WTC11 (cell line): ENCODE data around the gene CD44. TPM values are rescaled to one million over a fixed set of nuclear protein-coding genes. Genes with fewer than 3 reads are reported as not detected.
"Not testable (repeated sequence)": the region's sequence is repeated elsewhere in the genome, so short reads cannot be mapped to it uniquely, and the experiment has no call there.

ENCODE experiments used
- ATAC-seq: fragments of 200-7000 bp; cut with Tn5 transposase; 2 replicates; pipeline ENCODE4 v1.10.0; 2021; ENCODE audit warnings: mild to moderate bottlenecking, moderate library complexity
- CTCF ChIA-PET: fragments of 300-600 bp; sonication (Branson Sonifier 250); formaldehyde crosslinking; loops from one replicate; lab custom pipeline; 2021; ENCODE audit warnings: antibody characterized with exemption; lab: Charles Lee
- POLR2A ChIA-PET: fragments of 350-600 bp; sonication (Branson Sonifier 250); formaldehyde crosslinking; loops from one replicate; lab custom pipeline; 2021; ENCODE audit warnings: antibody characterized with exemption; lab: Charles Lee
- DNase-seq: peaks from one replicate; pipeline ENCODE4 v3.0.0; 2021; ENCODE audit warnings: low spot score
- H3K27ac Mint-ChIP-seq: 2 replicates; pipeline ENCODE4 v1.8.0; 2021; ENCODE audit warnings: mixed read lengths
- H3K27me3 Mint-ChIP-seq: 2 replicates; pipeline ENCODE4 v1.8.0; 2021; ENCODE audit warnings: low read depth, mild to moderate bottlenecking, moderate library complexity, mixed read lengths
- H3K36me3 Mint-ChIP-seq: 2 replicates; pipeline ENCODE4 v1.8.0; 2021; ENCODE audit warnings: mixed read lengths
- H3K4me1 Mint-ChIP-seq: 2 replicates; pipeline ENCODE4 v1.8.0; 2022; ENCODE audit warnings: mixed read lengths
- H3K4me3 Mint-ChIP-seq: 2 replicates; pipeline ENCODE4 v1.8.0; 2021; ENCODE audit warnings: mild to moderate bottlenecking, moderate library complexity, mixed read lengths
- H3K9me3 Mint-ChIP-seq: 2 replicates; pipeline ENCODE4 v1.8.0; 2021; ENCODE audit warnings: mixed read lengths
- ATF6 ChIP-seq: sonication (generic); formaldehyde crosslinking; IDR thresholded peaks from 2 replicates; pipeline ENCODE4 v1.8.1; 2023; ENCODE audit warnings: mild to moderate bottlenecking, missing genetic modification reagents
- CDX4 ChIP-seq: fragments of 250-450 bp; sonication (Bioruptor Pico); IDR thresholded peaks from 2 replicates; pipeline ENCODE4 v1.9.0; 2021; ENCODE audit warnings: moderate library complexity, mild to moderate bottlenecking, inconsistent platforms, borderline replicate concordance
- EMX1 ChIP-seq: fragments of 250-450 bp; sonication (Bioruptor Pico); IDR thresholded peaks from 2 replicates; pipeline ENCODE4 v1.8.0; 2021; ENCODE audit warnings: mild to moderate bottlenecking
- GRHL2 ChIP-seq: fragments of 250-450 bp; sonication (Bioruptor Pico); IDR thresholded peaks from 2 replicates; pipeline ENCODE4 v1.8.0; 2022; ENCODE audit warnings: mild to moderate bottlenecking, moderate library complexity; ENCODE audit not compliant: insufficient replicate concordance, severe bottlenecking
- IRF1 ChIP-seq: sonication (generic); formaldehyde crosslinking; IDR thresholded peaks from 2 replicates; pipeline ENCODE4 v1.8.0; 2023; ENCODE audit warnings: missing genetic modification reagents
- IRF2 ChIP-seq: sonication (generic); formaldehyde crosslinking; IDR thresholded peaks from 2 replicates; pipeline ENCODE4 v1.8.0; 2022; ENCODE audit warnings: low read depth, missing genetic modification reagents, borderline replicate concordance
- MXD4 ChIP-seq: fragments of 250-450 bp; sonication (Bioruptor Pico); IDR thresholded peaks from 2 replicates; pipeline ENCODE4 v1.8.0; 2021; ENCODE audit warnings: mild to moderate bottlenecking, moderate library complexity, borderline replicate concordance
- MYBL2 ChIP-seq: sonication (generic); formaldehyde crosslinking; IDR thresholded peaks from 2 replicates; pipeline ENCODE4 v1.8.1; 2023; ENCODE audit warnings: mild to moderate bottlenecking, moderate library complexity, missing genetic modification reagents
- NR1H2 ChIP-seq: sonication (generic); formaldehyde crosslinking; IDR thresholded peaks from 2 replicates; pipeline ENCODE4 v1.9.0; 2021; ENCODE audit warnings: mild to moderate bottlenecking, moderate library complexity, missing genetic modification reagents
- PRDM15 ChIP-seq: sonication (generic); formaldehyde crosslinking; IDR thresholded peaks from 2 replicates; pipeline ENCODE4 v1.8.0; 2022; ENCODE audit warnings: missing genetic modification reagents
- PRRX2 ChIP-seq: fragments of 250-450 bp; sonication (Bioruptor Pico); IDR thresholded peaks from 2 replicates; pipeline ENCODE4 v1.8.0; 2021; ENCODE audit warnings: mild to moderate bottlenecking
- RELA ChIP-seq: sonication (generic); formaldehyde crosslinking; IDR thresholded peaks from 2 replicates; pipeline ENCODE4 v1.8.1; 2022; ENCODE audit warnings: missing genetic modification reagents, mild to moderate bottlenecking, borderline replicate concordance
- SOX15 ChIP-seq: fragments of 250-450 bp; sonication (Bioruptor Pico); IDR thresholded peaks from 2 replicates; pipeline ENCODE4 v1.9.0; 2021; ENCODE audit warnings: mild to moderate bottlenecking
- TCF7 ChIP-seq: sonication (generic); formaldehyde crosslinking; IDR thresholded peaks from 2 replicates; pipeline ENCODE4 v1.8.0; 2022; ENCODE audit warnings: mild to moderate bottlenecking, low read depth, missing genetic modification reagents, moderate library complexity
- TEAD1 ChIP-seq: sonication (generic); formaldehyde crosslinking; IDR thresholded peaks from 2 replicates; pipeline ENCODE4 v1.8.0; 2022; ENCODE audit warnings: mild to moderate bottlenecking, missing genetic modification reagents
- ZBTB43 ChIP-seq: sonication (generic); formaldehyde crosslinking; IDR thresholded peaks from 2 replicates; pipeline ENCODE4 v1.8.1; 2023; ENCODE audit warnings: mild to moderate bottlenecking, missing genetic modification reagents
- ZNF219 ChIP-seq: sonication (generic); formaldehyde crosslinking; IDR thresholded peaks from 2 replicates; pipeline ENCODE4 v1.8.0; 2023; ENCODE audit warnings: missing genetic modification reagents, mild to moderate bottlenecking, borderline replicate concordance
- ZNF512 ChIP-seq: sonication (generic); formaldehyde crosslinking; IDR thresholded peaks from 2 replicates; pipeline ENCODE4 v1.8.1; 2022; ENCODE audit warnings: missing genetic modification reagents, borderline replicate concordance
- ZNF532 ChIP-seq: fragments of 250-450 bp; sonication (Bioruptor Pico); IDR thresholded peaks from 2 replicates; pipeline ENCODE4 v1.9.0; 2021; ENCODE audit warnings: mild to moderate bottlenecking, borderline replicate concordance
- total RNA-seq: library from RNA; stranded (reverse); gene quantifications from 3 replicates; pipeline ENCODE4 v1.2.3, GENCODE V29; 2021

The CD44 gene
- total RNA-seq, 1 experiment from 2014 or later, result 12.0 TPM

- TF ChIP-seq CDX4 (CRISPR knock-in tag) (no peak), ZNF512 (CRISPR knock-in tag) (no peak), ZNF219 (CRISPR knock-in tag) (no peak), EMX1 (CRISPR knock-in tag) (no peak), RELA (CRISPR knock-in tag) (no peak), TCF7 (CRISPR knock-in tag) (no peak), ATF6 (no peak), GRHL2 (CRISPR knock-in tag) (no peak), PRDM15 (CRISPR knock-in tag) (no peak), PRRX2 (no peak), IRF2 (no peak)
Measured at GRCh38 chr11:35106595-35106994, 32.4 kb upstream of the CD44 start (continued).

GRCh38 chr11:35107861-35108260, 31.1 kb upstream of the CD44 start:
- Mint-ChIP-seq H3K36me3 (peaks cover 2% of the 10 kb centered on the region; the same call in 1 of the 2 replicates), H3K27ac (no peak overlapping the region), H3K27me3 (no peaks in the 10 kb centered on the region; the same call in 1 of the 2 replicates), H3K4me3 (no peak overlapping the region), H3K4me1 (peaks cover 5% of the 10 kb centered on the region), H3K9me3 (peaks cover 6% of the 10 kb centered on the region)
- ChIA-PET CTCF (no interaction called here), POLR2A (no interaction called here)
- ATAC-seq (no peak), DNase-seq (no peak)
- no peak for TF ChIP-seq NR1H2
- TF ChIP-seq MXD4 (CRISPR knock-in tag), result no peak
- TF ChIP-seq IRF1, result no peak
- no peak for TF ChIP-seq TEAD1 (CRISPR knock-in tag)
- no peak for TF ChIP-seq SOX15 (CRISPR knock-in tag)
- TF ChIP-seq ZNF532 (CRISPR knock-in tag), result no peak
- no peak for TF ChIP-seq ZBTB43 (CRISPR knock-in tag)
- TF ChIP-seq MYBL2 (CRISPR knock-in tag), result no peak

GRCh38 chr11:35108336-35108735, 30.6 kb upstream of the CD44 start:
- H3K27me3 Mint-ChIP-seq, DNase-seq, ATAC-seq, POLR2A ChIA-PET, H3K27ac Mint-ChIP-seq, H3K4me3 Mint-ChIP-seq, H3K9me3 Mint-ChIP-seq, CTCF ChIA-PET, H3K4me1 Mint-ChIP-seq, H3K36me3 Mint-ChIP-seq: not testable (repeated sequence)
